Peyer's patch (tissue), 4 donors: ENCODE data around the gene B4GALT7.

Experiments
- POLR2A ChIP-seq, 2 donors: fragments of 450-650 bp; IDR thresholded peaks; one replicate each; pipeline ENCODE4 v1.5.1; 2017; ENCODE audit warnings: antibody characterized with exemption in 2 of 2, mild to moderate bottlenecking in 2 of 2, moderate library complexity in 2 of 2
- TF ChIP-seq, protein P1 (sequence below), 6 experiments: fragments of 450-650 bp in 4 of 6; fragments of 200-600 bp in 2 of 6; sonication (generic) in 1 of 6; IDR thresholded peaks; one replicate each; pipeline ENCODE4 v1.5.1; 2017 to 2019; ENCODE audit warnings: antibody characterized with exemption in 6 of 6, mild to moderate bottlenecking in 3 of 6, moderate library complexity in 1 of 6

DNA sequence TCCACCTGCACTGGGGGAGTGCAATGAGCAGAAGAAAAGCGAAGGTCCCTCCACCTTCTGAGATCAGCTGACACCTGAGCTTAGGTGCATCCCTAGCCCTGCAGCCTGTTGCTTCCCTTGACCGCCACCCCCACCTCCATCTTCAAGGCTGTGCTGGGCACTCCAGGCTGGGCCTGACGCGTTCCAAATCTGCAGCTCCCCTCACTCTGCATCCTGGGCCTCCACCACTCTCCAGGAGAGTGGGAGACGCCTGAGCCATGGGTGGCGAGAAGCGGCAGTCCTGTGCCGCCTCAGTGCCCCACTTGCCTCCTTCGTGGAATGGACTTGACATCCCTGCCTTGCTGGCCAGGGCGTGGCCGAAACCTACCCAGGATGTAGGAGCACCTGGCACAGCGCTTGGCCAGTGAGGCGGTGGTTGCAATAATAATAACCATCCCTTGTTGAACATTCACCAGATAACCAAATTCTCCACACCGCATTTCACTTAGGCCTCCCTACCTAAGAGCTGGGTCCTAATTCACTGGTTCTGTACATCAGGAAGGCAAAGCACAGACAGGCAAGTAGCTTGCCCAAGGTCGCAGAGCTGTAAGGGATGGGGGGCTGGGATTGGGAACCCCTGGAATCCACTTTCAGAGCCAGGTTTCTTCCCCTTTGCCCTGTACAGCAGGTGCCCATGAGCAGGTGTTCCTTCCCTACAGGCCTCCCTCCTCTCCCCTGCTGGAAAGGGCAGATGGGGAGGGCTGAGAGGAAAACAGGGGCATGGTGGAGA lies 11.7 kb downstream of the B4GALT7 start:
- TF ChIP-seq POLR2A (IDR thresholded peaks at IDR 0.05) = no peak
- TF ChIP-seq, protein P1, sequence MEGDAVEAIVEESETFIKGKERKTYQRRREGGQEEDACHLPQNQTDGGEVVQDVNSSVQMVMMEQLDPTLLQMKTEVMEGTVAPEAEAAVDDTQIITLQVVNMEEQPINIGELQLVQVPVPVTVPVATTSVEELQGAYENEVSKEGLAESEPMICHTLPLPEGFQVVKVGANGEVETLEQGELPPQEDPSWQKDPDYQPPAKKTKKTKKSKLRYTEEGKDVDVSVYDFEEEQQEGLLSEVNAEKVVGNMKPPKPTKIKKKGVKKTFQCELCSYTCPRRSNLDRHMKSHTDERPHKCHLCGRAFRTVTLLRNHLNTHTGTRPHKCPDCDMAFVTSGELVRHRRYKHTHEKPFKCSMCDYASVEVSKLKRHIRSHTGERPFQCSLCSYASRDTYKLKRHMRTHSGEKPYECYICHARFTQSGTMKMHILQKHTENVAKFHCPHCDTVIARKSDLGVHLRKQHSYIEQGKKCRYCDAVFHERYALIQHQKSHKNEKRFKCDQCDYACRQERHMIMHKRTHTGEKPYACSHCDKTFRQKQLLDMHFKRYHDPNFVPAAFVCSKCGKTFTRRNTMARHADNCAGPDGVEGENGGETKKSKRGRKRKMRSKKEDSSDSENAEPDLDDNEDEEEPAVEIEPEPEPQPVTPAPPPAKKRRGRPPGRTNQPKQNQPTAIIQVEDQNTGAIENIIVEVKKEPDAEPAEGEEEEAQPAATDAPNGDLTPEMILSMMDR (IDR thresholded peaks at IDR 0.05) = no peak
